ENCODE data around the gene PTPRT. TPM values are rescaled to one million over a fixed set of nuclear protein-coding genes. Genes with fewer than 3 reads are reported as not detected.

Gene PTPRT
- total RNA-seq, 1 experiment from 2014 or later = 0.13 TPM

DNA sequence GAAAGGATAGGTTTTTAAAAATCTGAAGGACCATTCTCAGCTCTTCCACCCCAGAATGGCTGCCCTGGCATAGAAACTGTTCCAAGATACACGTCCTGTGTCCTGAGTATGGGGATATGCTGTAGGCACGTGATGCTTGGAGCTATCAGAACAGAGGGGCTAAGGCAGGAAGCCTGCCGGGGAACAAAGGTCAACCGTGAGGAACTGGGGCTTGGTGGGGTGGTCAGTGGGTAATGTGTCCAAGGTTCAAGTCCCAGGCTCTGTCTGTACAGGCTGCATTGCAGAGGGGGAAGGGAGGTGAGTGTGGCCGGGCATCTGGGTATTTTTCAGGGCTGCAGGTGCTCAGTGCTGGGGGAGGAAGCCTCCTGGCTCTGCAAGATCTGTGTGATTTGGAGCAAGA, 1092.0 kb downstream of the PTPRT start:
- no peak overlapping the region for H4K8ac ChIP-seq (replicated peaks; ENCODE audit: insufficient read length, low read depth, low read length)
- no peaks in the 10 kb centered on the region for H4K20me1 ChIP-seq (ENCODE audit: control insufficient read depth, insufficient read depth, insufficient read length)
- no peak for DNase-seq
- Mint-ChIP-seq H3K27me3 (ENCODE audit: low read depth) (peaks cover 2% of the 10 kb centered on the region; the same call in 1 of the 2 replicates), H3K36me3 (ENCODE audit: insufficient read depth in 1 of 3, low read depth in 3 of 3) (no peaks in the 10 kb centered on the region), H3K4me1 (peaks cover 0 to 3% of the 10 kb centered on the region in 2 experiments; a peak in 1 of 4 replicates), H3K27ac (no peak overlapping the region), H3K4me3 (no peak overlapping the region), H3K9me3 (no peaks in the 10 kb centered on the region)
- H4K91ac ChIP-seq (ENCODE audit: insufficient read length, low read depth, low read length) = no peak overlapping the region
- no peaks in the 10 kb centered on the region for H3K23me2 ChIP-seq (ENCODE audit: insufficient read length, low read depth, low read length, poor library complexity, severe bottlenecking)
- no peak overlapping the region for H3K27ac ChIP-seq (ENCODE audit: insufficient read length, low read depth, low read length)
- no CpG with 5 or more reads among the region's 5 CpGs for WGBS (ENCODE audit: extremely low coverage, insufficient read length, low lambda C conversion rate)
- no peak overlapping the region for H3K18ac ChIP-seq (ENCODE audit: insufficient read length, low read depth, low read length)
- H3K79me2 ChIP-seq (ENCODE audit: insufficient read depth, low read length) = no peaks in the 10 kb centered on the region
- H2BK20ac ChIP-seq (ENCODE audit: low read depth, low read length, poor library complexity, severe bottlenecking) = no peak overlapping the region
- H2AK5ac ChIP-seq (ENCODE audit: insufficient read length, low read length) = no peak overlapping the region
- H3K27me3 ChIP-seq (ENCODE audit: insufficient read depth, low read length) = no peaks in the 10 kb centered on the region
- H4K5ac ChIP-seq (ENCODE audit: insufficient read length, low read depth, low read length) = no peak overlapping the region
- H3K4me1 ChIP-seq (ENCODE audit: insufficient read depth, low read length) = no peaks in the 10 kb centered on the region
- no peak overlapping the region for H3K4ac ChIP-seq (ENCODE audit: low read depth, low read length)
- H2BK5ac ChIP-seq (ENCODE audit: insufficient read length, low read length) = no peak overlapping the region
- no peak overlapping the region for H3K4me2 ChIP-seq (ENCODE audit: insufficient read depth, insufficient read length, low read length)
- H3K9ac ChIP-seq (ENCODE audit: extremely low read depth, insufficient read length, low read length) = no peak overlapping the region
- H3K9me3 ChIP-seq (ENCODE audit: control insufficient read depth, low read depth, low read length) = no peaks in the 10 kb centered on the region
- TF ChIP-seq, protein P1, sequence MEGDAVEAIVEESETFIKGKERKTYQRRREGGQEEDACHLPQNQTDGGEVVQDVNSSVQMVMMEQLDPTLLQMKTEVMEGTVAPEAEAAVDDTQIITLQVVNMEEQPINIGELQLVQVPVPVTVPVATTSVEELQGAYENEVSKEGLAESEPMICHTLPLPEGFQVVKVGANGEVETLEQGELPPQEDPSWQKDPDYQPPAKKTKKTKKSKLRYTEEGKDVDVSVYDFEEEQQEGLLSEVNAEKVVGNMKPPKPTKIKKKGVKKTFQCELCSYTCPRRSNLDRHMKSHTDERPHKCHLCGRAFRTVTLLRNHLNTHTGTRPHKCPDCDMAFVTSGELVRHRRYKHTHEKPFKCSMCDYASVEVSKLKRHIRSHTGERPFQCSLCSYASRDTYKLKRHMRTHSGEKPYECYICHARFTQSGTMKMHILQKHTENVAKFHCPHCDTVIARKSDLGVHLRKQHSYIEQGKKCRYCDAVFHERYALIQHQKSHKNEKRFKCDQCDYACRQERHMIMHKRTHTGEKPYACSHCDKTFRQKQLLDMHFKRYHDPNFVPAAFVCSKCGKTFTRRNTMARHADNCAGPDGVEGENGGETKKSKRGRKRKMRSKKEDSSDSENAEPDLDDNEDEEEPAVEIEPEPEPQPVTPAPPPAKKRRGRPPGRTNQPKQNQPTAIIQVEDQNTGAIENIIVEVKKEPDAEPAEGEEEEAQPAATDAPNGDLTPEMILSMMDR (conservative IDR thresholded peaks at IDR 0.05) = no peak
- H2BK15ac ChIP-seq (ENCODE audit: low read depth, low read length) = no peak overlapping the region
- no peak overlapping the region for H2BK120ac ChIP-seq (ENCODE audit: low read depth, low read length, poor library complexity, severe bottlenecking)
- H3T11ph ChIP-seq (ENCODE audit: low read length) = no peak overlapping the region
- no peak overlapping the region for H3K14ac ChIP-seq (ENCODE audit: insufficient read depth, low read length)
- H3K79me1 ChIP-seq (ENCODE audit: insufficient read depth, low read depth, low read length, poor library complexity, severe bottlenecking) = no peaks in the 10 kb centered on the region
- H3K23ac ChIP-seq (ENCODE audit: insufficient read length, low read depth, low read length) = no peak overlapping the region
- H2AFZ ChIP-seq (ENCODE audit: low read length) = no peak overlapping the region
- no peak overlapping the region for H2BK12ac ChIP-seq (ENCODE audit: insufficient read length, low read depth, low read length)
- no peak overlapping the region for H3K56ac ChIP-seq (ENCODE audit: insufficient read length, low read depth, low read length)
